Heart right ventricle (tissue), 16 donors: ENCODE data around the gene CYTH1. TPM values are rescaled to one million over a fixed set of nuclear protein-coding genes. Genes with fewer than 3 reads are reported as not detected.

Experiments used
- ATAC-seq, 8 donors: fragments of 200-7000 bp; cut with Tn5 transposase; one replicate each; pipeline ENCODE4 v1.9.1; 2020; ENCODE audit warnings: mild to moderate bottlenecking in 8 of 8, moderate library complexity in 8 of 8, moderate number of reproducible peaks in 1 of 8
- DNase-seq, 2 donors: peaks; one replicate each; pipeline ENCODE4 v3.0.0-alpha.2; 2020
- H3K27ac ChIP-seq, 10 donors: fragments of 200-600 bp; sonication (generic) in 2 of 10; one replicate each; pipeline versions ENCODE4 v1.5.0 to v1.8.0; 2020 to 2022; ENCODE audit warnings: mild to moderate bottlenecking in 3 of 10
- H3K27me3 ChIP-seq, 7 donors: fragments of 200-600 bp; one replicate each; pipeline ENCODE4 v1.8.0; 2021 to 2022; ENCODE audit warnings: mild to moderate bottlenecking in 2 of 7
- H3K36me3 ChIP-seq, 9 donors: fragments of 200-600 bp; sonication (generic) in 1 of 9; one replicate each; pipeline versions ENCODE4 v1.5.0 to v1.8.0; 2020 to 2022; ENCODE audit warnings: mild to moderate bottlenecking in 2 of 9
- H3K4me1 ChIP-seq, 9 donors: fragments of 200-600 bp; sonication (generic) in 1 of 9; one replicate each; pipeline versions ENCODE4 v1.5.0 to v1.8.0; 2020 to 2022; ENCODE audit warnings: mild to moderate bottlenecking in 4 of 9
- H3K4me3 ChIP-seq, 10 donors: fragments of 200-600 bp; sonication (generic) in 2 of 10; one replicate each; pipeline versions ENCODE4 v1.5.0 to v1.8.0; 2020 to 2022; ENCODE audit warnings: mild to moderate bottlenecking in 7 of 10, moderate library complexity in 2 of 10
- H3K9me3 ChIP-seq, 11 donors: fragments of 200-600 bp in 10 of 11; sonication (generic) in 2 of 11; one replicate each; pipeline versions ENCODE4 v1.5.0 to v1.8.0; 2013 to 2022; ENCODE audit warnings: mild to moderate bottlenecking in 2 of 11, control low read depth in 1 of 11, moderate library complexity in 1 of 11
- CTCF ChIP-seq, 9 donors: fragments of 200-600 bp; sonication (generic) in 2 of 9; IDR thresholded peaks; one replicate each; pipeline versions ENCODE4 v1.5.0 to v1.8.0; 2021 to 2022; ENCODE audit warnings: antibody characterized with exemption in 9 of 9, mild to moderate bottlenecking in 5 of 9, moderate library complexity in 1 of 9
- WGBS, 2 donors: extraction: QIAGEN DNeasy Blood & Tissue Kit; methylation state at CpG; one replicate each; pipeline ENCODE4 v1.1.7; 2013; ENCODE audit warnings: inconsistent platforms in 1 of 2; 5-methylcytosine and 5-hydroxymethylcytosine counted together
- intact Hi-C, 10 donors: fragments of 100-400 bp; cut with DNase I; formaldehyde crosslinking; loops; one replicate each; pipeline versions ENCODE4 v1.11.1 to v1.14.2; 2022
- polyA plus RNA-seq, 2 donors: library from polyadenylated mRNA; stranded (reverse); fragments of 200-250 nt; gene quantifications; one replicate each; pipeline ENCODE4 v1.2.3, GENCODE V29; 2013
- total RNA-seq, 10 donors: library from RNA; stranded (reverse); fragmentation: NEBNext Ultra II Directional in 3 of 10; extraction: Animal tissue kit (Norgen Biotek cat#: 25700) in 3 of 10; gene quantifications; one replicate each; pipeline versions ENCODE4 v1.2.1 to v1.2.4, GENCODE V29; 2021 to 2023
- donor health status: Arrhythmogenic right ventricular cardiomyopathy.
- donor health status: ischemic (EF 13 %, LVEDD 7.1; RV severe dilation, severe dysfunction).
- donor health status: healthy with polysubstance abuse.
- donor health status: DM: no; HTN: yes; CAD: no.
- donor health status: DM: no; HTN: no; CAD: no.
- donor health status: ischemic (EF 25% LVEDD 6.9; RV normal size, moderate dysfunction).
- donor health status: ischemic (EF 25% LVEDD 5.7; RV mildly dilated, moderate dysfunction).
- donor health status: healthy.
- donor health status: DM: yes; HTN: yes; CAD: no.
- donor health status: Ischemic cardiomyopathy.
- donor health status: ischemic (EF 35%, LVEDD 5.7; RV mildly dilated, moderate dysfunction).
- donor health status: nonischemic (EF 11% LVEDD 7.7; RV severe dilation, severe dysfunction).
- donor health status: DM: yes; HTN: yes; CAD: no.
- donor health status: PGD.
- donor health status: ischemic (EF 29% LVEDD 5.4; RV normal size, mild dysfunction).
- donor health status: nonischemic (EF 23%, LVEDD 6.1; RV moderate dilation, normal function).

The CYTH1 gene
- total and polyA plus RNA-seq, 12 donors = 22.3 to 46.9 (median 32.5) TPM

GRCh38 chr17:78707923-78708322 is 74.2 kb downstream of the CYTH1 start:
- 94 to 95% methylated on average over 7 of the region's 7 CpGs for WGBS, 2 donors
- intact Hi-C loops = loop anchor here in 9 of 10 donors (1.0 to 10.0 kb wide), 6 partner anchors 39 to 213 kb away; no protein-coding TSS in a partner anchor

DNA sequence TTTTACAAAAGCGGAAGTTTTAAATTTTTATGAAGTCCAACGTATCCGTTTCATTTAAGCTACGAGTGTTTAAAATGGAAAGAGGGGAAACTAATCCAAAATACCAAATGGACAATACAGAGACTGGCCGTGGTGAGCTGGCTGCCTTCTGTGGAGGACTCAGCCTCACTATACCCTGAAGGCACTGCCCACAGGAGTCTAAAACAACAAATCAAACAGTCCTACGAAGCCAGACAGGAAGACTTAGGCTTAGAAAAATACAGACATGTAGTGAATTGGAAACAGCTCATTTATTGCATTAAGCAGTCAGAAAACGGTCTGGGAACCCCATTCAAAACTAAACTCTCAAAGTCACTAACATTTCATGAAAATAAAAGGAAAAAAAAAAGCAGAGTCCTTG is 75.1 kb downstream of the CYTH1 start:
- Histone ChIP-seq H3K9me3 (no peaks in the 10 kb centered on the region), H3K4me3 (no peak overlapping the region), H3K27me3 (no peaks in the 10 kb centered on the region), H3K4me1 (peaks cover 0 to 39% (median 31%) of the 10 kb centered on the region in 9 donors), H3K27ac (no peak overlapping the region), H3K36me3 (peaks cover 0 to 80% (median 4%) of the 10 kb centered on the region in 9 donors)
- no peak for DNase-seq
- TF ChIP-seq CTCF (IDR thresholded peaks at IDR 0.05) = no peak
- 93 to 96% methylated on average over 7 of the region's 7 CpGs for WGBS, 2 donors
- no peak for ATAC-seq
- intact Hi-C loops = loop anchor here in 6 of 10 donors (5.0 to 10.0 kb wide), 4 partner anchors 40 to 212 kb away; no protein-coding TSS in a partner anchor

More at GRCh38 chr17:78707923-78708322, 74.2 kb downstream of the CYTH1 start:
- no peak for TF ChIP-seq CTCF (IDR thresholded peaks at IDR 0.05)
- H3K27ac ChIP-seq = peak overlapping the region in 1 of 10 donors; percentile 9
- DNase-seq (no peak), ATAC-seq (no peak)
- H3K4me3 ChIP-seq = no peak overlapping the region
- peaks cover 0 to 48% (median 31%) of the 10 kb centered on the region in 9 donors for H3K4me1 ChIP-seq
- no peaks in the 10 kb centered on the region for H3K9me3 ChIP-seq
- H3K36me3 ChIP-seq = peaks cover 0 to 71% (median 0%) of the 10 kb centered on the region in 9 donors
- no peaks in the 10 kb centered on the region for H3K27me3 ChIP-seq

- H3K4me1 ChIP-seq = peaks cover 0 to 35% (median 31%) of the 10 kb centered on the region in 9 donors
- TF ChIP-seq CTCF (IDR thresholded peaks at IDR 0.05) = no peak
- H3K4me3 ChIP-seq = no peak overlapping the region
- WGBS, 2 donors = 86 to 89% methylated on average over 10 of the region's 10 CpGs
- H3K9me3 ChIP-seq = no peaks in the 10 kb centered on the region
- H3K27me3 ChIP-seq = no peaks in the 10 kb centered on the region
- H3K27ac ChIP-seq = no peak overlapping the region
- intact Hi-C loops = loop anchor here in 6 of 10 donors (5.0 to 10.0 kb wide), 4 partner anchors 41 to 212 kb away; no protein-coding TSS in a partner anchor
- DNase-seq (no peak), ATAC-seq (no peak)
- H3K36me3 ChIP-seq = peaks cover 0 to 87% (median 10%) of the 10 kb centered on the region in 9 donors
Measured at GRCh38 chr17:78706271-78706915, 75.7 kb downstream of the CYTH1 start.

DNA sequence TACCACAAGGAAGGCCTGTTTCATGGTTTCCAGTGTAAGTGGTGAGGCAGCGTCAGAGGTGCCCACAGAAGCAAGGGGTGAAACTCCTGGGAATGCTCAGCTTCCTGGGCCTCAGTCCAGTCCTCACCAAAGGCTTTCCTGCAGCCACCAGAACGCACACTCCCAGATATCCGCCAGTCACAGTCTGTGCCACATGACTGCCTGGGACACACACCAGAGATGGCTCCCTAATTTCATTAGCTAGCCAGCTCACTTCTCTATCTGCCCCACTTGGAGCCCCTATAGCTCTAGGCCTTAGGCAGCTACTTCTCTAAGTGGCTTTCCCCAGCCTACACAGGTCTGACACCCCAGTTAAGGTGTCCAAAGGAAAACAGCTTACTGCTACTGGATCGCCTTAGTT is 77.0 kb downstream of the CYTH1 start:
- no peak for TF ChIP-seq CTCF (IDR thresholded peaks at IDR 0.05)
- DNase-seq (no peak), ATAC-seq (peak in 7 of 8 donors; percentile 9 to 91 (median 66))
- Histone ChIP-seq H3K4me1 (peaks cover 0 to 29% (median 23%) of the 10 kb centered on the region in 9 donors), H3K27ac (peak overlapping the region in 5 of 10 donors; percentile 22 to 50 (median 45)), H3K27me3 (no peaks in the 10 kb centered on the region), H3K4me3 (no peak overlapping the region), H3K36me3 (peaks cover 0 to 96% (median 20%) of the 10 kb centered on the region in 9 donors), H3K9me3 (no peaks in the 10 kb centered on the region)
- intact Hi-C loops = loop anchor here in 6 of 10 donors (5.0 to 10.0 kb wide), 4 partner anchors 42 to 210 kb away; no protein-coding TSS in a partner anchor
- 58 to 73% methylated on average over 4 of the region's 4 CpGs for WGBS, 2 donors
